Germinal center (tissue), 1 donor: ENCODE data around the gene HCN2.

Source experiments
- DNase-seq: peaks from one replicate; pipeline ENCODE4 v3.0.0; 2012; ENCODE audit warnings: mixed read lengths, low spot score

HCN2 gene

DNA sequence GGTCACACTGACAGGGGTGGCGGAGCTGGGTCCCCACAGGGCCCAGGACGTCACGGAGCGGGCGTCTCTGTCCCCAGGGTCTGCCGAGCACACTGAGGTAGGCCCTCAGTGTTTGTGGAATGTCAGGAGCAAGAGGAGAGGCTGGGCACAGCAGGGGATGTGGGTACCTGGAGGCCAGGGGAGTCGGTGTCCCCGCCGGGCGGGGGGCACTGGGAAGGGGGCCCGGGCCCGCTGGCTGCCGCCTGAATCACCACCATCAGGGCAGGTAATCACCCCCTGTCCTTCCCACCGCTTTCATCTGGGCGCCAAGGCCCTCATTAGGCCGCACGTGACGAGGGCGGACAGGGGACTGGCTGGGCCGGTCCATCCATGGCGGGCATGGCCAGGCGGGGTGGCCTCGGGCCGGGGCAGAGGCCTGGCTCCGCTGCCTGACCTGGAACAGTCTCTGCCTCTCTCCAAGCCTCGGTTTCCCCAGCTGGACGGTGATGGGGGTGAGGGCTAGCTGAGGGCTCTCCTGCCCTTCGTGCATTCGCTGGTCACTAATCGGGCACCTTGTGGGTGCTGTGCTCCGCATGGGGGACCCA is 51.0 kb downstream of the HCN2 start:
- no peak for DNase-seq

DNA sequence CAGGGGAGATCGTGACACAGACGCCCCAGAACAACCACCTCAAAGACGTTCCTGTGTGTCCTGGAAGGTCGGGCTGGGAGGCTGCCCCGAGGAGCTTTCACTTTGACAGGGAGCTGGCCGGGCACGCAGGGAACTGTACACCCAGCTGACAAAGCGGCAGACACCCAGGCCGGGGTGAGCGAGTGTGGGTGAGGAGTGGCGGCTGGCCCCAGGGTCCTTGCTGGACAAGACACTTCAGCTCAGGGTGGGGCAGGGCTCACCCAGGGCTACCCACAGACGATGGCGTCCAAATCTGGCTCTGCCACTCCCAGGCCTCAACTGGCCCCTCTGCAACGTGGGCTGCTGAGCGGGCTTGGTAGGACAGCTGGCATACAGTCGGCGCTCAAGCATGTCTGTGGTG is 52.0 kb downstream of the HCN2 start:
- DNase-seq: no peak

DNA sequence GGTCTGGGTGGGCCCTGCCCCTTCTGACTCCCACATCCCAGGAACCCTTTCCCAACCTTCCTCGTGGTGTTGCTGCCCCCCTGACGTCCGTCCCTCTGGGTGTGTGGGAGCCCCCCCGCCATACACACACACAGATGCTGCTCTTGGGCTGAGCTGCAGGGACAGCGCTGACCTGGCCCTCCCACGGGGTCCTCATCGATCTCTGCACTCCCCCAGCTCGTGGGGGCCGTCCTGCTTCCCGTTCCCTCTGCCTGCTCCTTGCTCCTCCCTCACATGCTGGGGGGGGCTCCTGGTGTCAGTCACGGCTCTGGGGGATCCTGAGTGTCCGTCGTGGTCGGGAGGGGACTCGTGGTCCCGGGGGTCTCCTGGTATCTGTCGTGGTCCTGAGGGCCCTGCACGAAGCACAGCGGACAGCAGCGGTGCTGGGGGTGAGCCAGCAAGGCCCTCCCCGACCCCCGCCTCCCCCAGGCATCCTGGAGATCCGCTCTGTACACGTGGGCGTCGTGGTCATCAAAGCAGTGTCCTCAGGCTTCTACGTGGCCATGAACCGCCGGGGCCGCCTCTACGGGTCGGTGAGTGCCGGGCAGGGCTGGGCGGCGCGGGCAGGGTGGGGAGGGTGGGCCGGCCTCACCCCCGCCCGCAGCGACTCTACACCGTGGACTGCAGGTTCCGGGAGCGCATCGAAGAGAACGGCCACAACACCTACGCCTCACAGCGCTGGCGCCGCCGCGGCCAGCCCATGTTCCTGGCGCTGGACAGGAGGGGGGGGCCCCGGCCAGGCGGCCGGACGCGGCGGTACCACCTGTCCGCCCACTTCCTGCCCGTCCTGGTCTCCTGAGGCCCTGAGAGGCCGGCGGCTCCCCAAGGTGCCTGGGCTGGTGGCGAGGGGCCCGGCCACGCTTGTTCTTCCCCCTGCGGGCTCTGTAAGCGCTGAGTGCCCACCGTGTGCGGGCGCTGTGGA is 53.4 kb downstream of the HCN2 start:
- no peak for DNase-seq

DNA sequence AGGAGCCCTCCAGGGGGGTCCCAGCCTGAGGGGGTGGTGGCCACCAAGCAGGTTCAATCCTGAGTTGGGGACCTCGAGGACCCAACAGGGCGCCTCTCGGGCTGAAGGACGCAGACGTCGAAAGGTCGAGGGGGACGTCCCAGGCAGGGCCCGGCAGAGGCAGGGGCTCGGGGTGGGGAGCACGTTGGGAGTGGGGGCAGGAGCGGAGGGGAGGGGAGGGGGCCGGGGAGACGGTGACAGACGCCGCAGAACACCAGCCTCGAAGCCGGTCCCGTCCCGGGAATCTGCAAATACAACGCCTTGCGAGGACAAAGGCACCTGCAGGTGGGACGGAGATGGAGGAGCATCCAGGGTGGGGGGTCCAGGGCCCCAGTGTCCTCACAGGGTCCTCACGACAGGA is 54.1 kb downstream of the HCN2 start:
- no peak for DNase-seq

DNA sequence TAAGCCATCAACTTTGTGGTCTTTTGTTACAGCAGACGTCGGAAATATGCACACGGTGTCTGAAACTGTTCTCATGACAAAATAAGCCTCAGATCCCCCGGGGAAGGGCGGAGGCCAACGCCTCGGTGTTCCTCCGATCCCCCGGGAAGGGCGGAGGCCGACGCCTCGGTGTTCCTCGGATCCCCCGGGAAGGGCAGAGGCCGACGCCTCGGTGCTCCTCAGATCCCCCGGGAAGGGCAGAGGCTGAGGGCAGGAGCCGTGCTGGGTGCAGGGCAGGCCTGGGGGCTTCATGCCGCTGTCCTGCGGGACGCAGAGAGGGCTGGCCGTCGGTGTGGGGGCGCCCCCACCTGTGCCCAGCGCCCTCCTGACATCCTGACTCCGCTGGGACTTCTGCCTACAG is 54.7 kb downstream of the HCN2 start:
- no peak for DNase-seq

DNA sequence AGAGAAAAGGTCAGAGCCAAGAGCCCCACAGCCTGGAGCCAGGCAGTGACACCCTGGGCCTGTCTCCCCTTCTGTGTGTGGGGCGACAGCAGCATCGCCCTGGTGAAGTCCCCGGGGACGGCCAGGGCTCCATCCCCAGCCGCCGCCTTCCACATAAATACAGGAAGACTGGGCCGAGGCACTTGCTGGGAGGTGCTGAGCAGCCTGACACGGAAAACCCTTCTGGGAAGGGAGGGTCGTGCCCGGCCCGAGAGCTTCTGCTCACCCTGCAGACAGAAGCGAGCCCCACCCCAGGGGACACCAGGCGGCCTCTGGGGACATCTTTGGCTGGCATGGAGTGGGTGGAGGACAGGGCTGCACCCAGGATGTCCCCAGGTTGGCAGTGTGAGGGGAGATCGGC is 55.1 kb downstream of the HCN2 start:
- DNase-seq: no peak

DNA sequence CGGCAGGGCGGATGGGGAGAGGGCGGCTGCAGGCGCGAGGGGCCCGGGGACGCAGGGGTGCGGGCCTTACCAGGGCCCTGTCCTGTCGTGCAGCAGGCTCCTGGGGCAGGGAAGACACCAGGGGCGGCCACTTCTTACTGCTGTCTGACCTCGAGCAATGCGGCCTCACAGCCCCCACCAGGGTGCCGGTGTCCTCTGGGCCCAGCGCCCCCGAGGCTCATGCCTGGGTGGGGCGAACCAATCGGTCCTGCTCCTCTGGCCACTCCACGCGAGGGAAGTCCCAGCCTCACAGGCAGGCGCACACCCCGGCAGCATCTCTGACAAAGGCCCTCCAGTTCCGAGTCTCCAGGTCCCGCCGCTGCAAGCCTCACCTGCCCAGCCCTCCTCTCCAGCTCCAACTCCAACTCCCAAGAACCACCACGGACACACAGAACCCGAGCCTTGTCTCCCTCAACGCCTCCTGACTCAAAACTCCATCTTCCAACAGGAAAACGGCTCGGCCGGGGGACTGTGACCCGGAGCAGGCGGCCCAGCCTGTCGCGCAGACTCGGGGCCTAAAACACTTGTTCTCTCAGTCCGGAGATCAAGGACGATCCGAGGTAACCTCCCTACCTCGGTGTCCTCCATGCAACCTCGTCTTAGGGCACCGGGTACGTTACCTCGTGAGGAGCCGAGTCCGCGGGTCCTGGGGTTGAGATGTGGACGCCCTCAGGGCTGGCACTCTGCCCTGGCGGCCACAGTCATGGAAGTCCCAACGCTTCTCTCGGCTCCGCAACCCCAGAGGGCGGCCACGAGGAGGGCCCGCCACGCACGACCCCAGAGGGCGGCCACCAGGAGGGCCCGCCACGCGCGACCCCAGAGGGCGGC is 56.5 kb downstream of the HCN2 start:
- no peak for DNase-seq

DNA sequence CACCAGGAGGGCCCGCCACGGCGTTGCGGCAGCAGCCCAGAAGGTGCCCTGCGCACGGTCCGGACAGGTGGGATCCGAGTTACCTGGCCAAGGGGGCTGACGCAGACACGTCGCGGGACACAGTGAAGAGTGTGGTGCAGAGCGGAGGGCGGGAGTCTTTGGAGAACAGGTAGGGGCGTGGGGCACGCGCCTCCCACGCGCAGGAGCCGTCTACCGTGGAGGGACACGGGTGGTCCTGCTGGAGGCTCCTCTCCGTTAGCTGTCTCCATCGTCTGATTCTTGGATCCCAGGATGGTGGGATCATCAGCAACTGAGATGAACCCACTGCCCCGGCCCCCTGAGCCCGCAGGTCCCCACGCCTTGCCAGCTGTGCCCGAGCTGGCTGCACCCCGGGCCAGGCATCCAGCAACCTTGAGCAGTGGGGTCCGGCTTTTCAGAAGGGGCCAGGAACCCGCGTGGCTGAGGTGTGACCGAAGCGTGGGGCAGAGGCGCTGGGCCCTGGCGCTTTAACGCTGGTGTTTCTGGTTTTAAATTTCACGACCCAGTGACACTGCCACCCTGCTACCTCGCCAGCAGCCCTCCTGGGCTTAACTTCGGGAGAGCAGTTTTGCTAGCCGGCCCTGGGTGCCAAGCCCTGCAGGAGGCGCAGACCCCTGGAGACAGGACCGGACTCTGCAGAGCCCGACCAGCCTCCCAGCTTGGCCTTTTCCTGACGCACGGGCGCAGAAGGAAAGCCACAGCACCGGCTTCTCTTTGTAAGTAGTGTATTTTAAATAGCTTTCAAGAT is 57.3 kb downstream of the HCN2 start:
- no peak for DNase-seq

DNA sequence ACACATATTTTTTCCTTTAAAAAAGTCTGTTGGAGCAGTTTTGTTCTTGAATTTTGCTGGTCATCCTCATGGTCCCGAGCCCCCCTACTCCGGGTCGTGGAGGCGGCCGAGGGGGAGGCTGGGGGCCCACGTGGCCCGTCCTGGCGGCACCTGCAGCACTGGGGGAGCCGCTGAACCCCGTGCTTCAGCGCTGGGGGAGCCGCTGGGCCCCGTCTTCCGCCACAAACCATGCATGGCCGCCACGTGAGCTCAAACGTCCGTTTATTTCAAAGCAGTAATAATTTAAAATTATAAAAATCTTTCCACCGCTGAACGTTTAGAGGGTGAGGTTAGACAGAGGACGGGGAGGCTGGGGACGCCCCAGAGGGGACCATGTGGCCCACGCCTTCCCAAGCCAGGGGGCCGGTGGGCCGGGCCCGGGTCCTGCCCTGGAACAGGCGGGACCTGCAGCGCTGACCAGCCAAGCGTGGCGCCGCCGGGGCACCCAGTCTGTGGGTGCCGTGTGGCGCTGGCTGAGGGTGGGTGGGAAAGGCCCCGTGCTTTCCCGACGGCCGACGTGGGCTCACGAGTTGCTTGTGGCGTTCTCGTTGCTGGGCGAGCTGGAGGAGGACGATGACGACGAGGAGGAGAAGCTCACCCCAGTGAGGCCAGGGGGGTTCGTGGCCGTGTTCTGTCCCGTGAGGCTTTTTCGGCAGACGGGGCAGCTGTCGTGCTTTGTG is 58.0 kb downstream of the HCN2 start:
- DNase-seq: peak; percentile 28

DNA sequence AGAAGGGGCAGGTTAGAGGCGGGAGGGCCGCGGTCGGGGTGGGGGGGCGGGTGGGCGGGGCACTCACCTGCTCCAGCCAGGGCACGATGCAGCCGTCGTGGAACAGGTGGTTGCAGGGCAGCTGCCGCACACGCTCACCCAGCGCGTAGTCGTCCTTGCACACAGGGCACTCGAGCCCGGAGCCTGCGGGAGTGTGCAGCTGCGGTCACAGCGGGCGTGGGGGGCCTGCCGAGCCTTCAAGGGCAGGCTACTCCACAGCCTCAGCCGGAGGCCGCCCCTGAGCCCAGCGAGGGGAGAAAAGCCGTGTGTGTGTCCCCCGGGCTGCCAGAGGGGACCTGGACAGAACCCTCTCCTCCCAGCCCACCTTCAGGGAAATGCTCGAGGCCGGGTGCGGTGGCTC is 58.6 kb downstream of the HCN2 start:
- no peak for DNase-seq

DNA sequence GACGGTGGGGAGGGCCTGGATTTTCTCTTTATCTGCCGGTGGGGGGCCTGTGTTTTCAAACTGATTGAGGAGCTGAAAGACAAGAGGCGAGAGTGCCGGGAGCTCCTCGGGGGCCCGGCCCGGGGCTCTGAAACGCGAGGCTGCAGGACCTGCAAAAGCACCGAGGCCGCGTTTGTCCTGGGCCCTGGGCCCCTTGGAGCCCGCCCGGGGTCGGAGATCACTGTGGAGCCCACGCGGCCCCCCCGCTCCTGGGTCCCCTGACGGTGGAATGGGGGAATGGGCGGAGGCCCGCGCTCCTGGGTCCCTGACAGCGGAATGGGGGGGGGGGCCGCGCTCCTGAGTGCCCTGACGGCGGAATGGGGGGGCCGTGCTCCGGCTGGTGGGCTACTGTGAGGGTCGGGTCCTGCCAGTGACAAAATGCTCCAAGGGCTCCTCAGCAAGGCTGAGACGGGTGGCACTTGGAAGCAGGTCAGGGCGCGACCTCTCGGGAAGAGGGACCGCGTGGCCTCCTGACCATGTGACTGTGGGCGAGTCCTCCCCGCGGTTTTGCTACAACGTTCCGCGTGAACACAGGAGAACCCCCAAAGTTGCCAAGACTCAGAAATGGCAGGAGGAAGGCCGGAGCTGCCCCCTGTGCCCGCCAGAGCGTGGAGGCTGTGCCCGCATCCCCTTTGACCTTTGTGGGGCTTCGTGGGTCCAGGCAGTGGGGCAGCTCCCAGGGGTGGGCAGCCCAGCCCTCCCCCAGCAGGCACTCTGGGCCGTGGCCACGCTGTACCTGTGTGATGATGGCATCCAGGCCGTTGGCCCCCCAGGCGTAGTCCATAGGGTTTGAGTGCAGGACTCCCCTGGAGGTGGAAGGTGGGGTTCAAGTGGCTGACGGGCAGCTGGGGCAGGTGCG is 59.5 kb downstream of the HCN2 start:
- no peak for DNase-seq

DNA sequence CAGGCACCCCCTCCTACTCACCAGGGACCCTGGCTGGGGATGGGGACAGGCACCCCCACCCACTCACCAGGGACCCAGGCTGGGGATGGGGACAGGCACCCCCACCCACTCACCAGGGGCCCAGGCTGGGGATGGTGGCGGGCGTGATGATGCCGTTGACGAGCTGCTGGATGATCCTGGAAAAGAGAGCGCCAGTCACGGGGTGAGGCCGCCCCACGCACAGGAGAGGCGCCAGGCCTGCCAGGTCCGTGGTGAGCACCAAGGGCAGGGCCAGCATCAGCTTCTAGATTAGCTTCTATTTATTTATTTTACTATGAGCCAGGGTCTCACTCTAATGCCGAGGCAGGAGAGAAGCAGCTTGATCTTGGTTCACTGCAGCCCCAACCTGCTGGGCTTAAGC is 60.4 kb downstream of the HCN2 start:
- DNase-seq: no peak

DNA sequence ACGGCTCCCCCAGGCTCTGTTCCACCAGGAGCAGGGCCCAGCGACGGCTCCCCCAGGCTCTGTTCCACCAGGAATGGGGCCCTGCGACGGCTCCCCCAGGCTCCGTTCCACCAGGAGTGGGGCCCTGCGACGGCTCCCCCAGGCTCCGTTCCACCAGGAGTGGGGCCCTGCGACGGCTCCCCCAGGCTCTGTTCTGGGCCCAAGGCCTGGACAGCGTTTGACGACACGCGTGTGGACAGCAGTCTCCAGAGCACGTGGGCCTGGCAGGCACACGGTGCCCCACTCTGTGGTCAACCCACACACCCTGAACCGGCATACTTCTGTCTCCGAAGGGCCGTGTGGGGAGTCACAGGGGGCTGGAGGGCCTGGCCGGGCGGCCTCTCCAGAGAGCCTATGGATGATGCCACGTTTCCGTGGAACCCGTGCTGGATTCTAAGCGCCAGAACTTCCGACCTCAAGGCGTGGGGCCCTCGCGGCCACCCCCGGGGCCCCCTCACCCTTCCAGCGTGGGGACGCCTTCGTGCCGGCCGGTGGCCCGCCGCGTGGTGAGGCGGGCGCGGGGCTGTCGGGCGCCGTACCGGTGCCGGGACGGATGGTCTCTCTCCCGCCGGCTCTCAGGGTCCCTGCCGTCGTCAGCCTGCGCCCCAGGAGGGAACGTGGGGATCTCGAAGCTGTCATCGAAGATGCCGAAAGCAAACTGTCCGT is 61.6 kb downstream of the HCN2 start:
- DNase-seq: no peak

DNA sequence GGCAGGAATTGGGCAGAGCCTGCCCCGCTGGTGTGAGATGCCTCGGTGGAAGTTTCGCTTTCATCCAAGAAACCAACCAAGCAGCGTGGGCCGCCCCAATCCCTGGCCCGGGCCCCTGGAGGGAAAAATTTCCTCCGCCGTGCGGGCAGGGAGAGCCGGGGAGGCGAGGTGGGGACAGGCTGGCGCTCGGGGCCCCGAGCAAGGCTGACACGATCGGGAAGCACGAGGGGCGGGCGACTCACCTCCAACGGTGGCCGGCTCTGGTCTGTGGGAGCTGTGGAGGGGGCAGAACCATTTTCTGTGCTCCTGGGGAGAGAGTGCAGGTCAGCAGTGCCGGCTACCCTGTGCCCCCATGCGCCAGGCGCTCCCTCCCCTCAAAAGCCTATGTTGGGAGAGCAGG is 62.3 kb downstream of the HCN2 start:
- DNase-seq: no peak

DNA sequence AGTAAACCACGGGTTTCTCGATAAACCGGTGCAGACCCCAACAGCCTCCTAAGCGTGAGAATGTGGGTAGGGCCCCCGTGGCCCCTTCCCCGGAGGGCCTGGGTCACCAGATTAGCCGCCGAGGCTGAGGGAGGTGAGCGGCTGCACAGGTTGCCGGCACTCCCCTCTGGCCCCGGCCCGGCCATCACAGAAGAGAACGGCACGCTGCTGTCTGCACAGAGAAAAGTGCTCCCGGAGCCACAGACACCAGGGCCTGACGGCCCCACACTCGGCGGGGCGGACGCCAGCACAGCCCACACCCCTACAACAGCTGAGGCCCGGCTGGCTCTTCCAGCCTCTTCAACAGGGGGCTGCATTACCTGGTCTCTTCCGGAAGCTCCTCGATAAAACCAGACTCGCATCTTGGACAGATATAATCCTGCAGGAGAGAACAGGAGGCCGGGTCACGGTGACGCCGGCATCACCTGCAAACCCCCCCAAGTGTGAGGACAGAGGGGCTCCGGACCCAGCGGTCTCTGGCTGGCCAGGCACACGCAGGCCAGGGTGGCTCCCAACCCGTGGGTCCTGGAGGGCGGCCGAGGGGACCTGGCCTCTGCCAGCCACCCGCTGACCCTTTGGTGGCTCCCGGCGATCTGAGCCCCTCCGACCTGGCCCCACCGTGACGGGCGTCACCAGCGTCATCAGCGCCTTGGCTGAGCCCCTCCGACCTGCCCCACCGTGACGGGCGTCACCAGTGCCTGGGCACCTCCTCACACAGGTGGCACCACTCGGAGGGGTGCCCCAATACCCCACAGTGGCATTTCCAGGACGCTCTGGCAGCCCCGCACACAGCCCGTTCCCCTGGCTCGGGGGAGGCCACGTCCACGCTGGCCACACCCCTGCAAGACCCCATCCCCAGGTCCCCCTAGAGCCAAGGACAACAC is 63.0 kb downstream of the HCN2 start:
- no peak for DNase-seq

DNA sequence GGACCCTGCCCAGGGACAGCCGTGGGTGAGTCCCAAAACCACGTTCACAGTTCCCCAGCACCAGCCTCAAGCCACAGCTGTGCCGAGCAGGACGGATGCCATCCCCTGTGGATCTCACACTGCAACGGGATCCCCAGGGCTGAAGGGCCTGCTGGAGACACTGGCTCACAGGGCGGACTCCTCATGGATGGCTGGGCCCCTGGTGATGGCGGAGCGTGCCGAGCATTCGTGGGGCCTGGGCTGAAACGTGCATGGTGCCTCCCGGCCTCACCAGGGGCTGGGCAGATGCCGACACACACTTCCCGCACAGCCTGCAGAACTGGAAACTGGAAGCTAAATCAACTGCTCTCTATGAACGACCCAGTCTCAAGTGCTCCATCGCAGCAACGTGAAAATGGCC is 63.7 kb downstream of the HCN2 start:
- DNase-seq: no peak

DNA sequence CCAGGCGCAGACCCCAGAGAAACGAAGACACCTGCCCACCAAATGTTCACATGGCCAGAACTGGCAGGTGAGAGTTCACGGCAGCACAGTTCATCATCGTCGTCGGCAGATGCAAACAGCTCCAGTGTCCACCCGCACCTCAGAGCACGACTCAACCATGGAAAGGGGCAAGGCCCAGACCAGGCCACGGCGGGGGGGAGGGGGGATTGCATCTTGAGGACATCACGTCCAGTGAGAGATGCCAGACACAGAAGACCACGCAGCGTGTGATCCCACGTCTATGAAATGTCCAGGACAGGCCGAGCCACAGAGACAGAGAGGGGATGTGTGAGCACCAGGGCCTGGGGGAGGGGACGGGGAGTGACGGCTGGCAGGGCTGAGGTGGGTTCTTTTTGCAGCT is 66.0 kb downstream of the HCN2 start:
- DNase-seq: no peak

DNA sequence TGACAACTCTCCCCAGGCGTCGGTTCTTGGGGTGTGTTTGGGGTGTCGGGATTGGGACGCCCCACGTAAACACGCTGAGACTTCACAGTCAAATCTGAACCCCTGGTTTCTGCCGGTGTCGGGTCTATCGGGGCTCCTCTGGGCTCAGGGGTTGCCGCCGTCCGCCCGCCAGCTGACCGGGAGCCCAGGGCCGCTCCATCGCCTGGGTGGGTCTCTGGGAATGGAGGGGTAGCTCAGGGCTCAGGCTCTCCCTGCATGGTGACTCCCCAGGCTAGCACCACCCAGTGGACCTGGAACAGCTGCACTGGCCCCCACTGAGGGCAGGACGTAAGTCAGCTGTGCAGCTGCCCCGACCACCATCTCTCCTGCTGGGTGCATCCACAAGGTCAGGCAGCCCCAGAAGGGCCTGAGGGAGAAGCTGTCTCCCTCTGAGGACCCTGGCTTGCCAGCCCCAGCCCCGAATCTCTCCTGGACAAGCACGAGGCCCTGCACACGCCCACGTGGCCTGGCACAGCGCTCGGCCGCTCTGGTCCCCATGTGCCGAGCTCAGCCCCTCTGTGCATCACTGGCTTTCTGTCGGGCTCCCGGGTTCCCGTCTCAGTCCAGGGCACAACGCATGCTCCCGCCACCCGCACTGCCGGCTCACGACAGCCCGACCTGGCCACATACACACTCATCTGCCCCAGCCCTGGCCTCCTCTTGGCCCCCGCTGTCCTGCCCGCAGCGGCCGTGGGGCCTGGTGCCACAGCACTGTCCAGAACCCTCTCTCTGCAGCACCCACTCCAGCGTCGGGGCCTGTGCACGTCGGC is 67.3 kb downstream of the HCN2 start:
- DNase-seq: no peak
